K562 (cell line): Measurements from ENCODE around the gene HSD17B13. TPM values are rescaled to one million over a fixed set of nuclear protein-coding genes. Genes with fewer than 3 reads are reported as not detected.

Source experiments
- ATAC-seq: fragments of 200-7000 bp; cut with Tn5 transposase; 3 replicates; pipeline ENCODE4 v1.9.1; 2020; ENCODE audit warnings: moderate library complexity
- BruUV-seq: library from RNA; stranded (reverse); fragments of 400-500 nt; replicated peaks from 2 replicates; lab custom pipeline; 2021; lab: Mats Ljungman, UMichigan
- CTCF ChIA-PET: fragments of 300-600 bp; formaldehyde crosslinking; extraction: SDS; loops from one replicate; lab custom pipeline; 2021; ENCODE audit warnings: low intra/inter-chr PET ratio; lab: Yijun Ruan, JAX
- POLR2A ChIA-PET: fragments of 300-600, 350-650 bp; sonication (Branson Sonifier 250); formaldehyde crosslinking; extraction: SDS; loops from one replicate; lab custom pipeline; 2021; ENCODE audit warnings: antibody characterized with exemption, inconsistent platforms; lab: Yijun Ruan, JAX
- DNase-seq, 4 experiments: peaks; one replicate each; pipeline versions ENCODE4 v3.0.0 to v3.0.0-alpha.2; 2011 to 2018; ENCODE audit warnings: low spot score in 3 of 4, mixed read lengths in 3 of 4; ENCODE audit errors: extremely low read depth in 1 of 4
- FAIRE-seq: peaks from 2 replicates; lab custom pipeline; 2011; peaks lifted over from hg19 to GRCh38; lab: Jason Lieb, UNC
- H2AFZ ChIP-seq: 2 replicates; pipeline ENCODE4 v1.6.0; 2011; ENCODE audit warnings: low read depth, low read length, control low read depth, inconsistent platforms
- H3K27ac ChIP-seq: fragments of 200-600 bp; 3 replicates; pipeline ENCODE4 v1.8.0; 2011; ENCODE audit warnings: low read depth, mild to moderate bottlenecking, control low read depth, inconsistent platforms, low read length, moderate library complexity, mixed read lengths; ENCODE audit errors: extremely low read depth
- H3K27me3 ChIP-seq, 2 experiments: fragments of 300-600 bp in 1 of 2; 2 replicates in 1 of 2; 3 replicates in 1 of 2; pipeline versions ENCODE4 v1.6.0 to v1.8.0; 2011; ENCODE audit warnings: inconsistent platforms in 2 of 2, low read length in 2 of 2, mild to moderate bottlenecking in 1 of 2, mixed read lengths in 1 of 2, moderate library complexity in 1 of 2; ENCODE audit not compliant: control insufficient read depth in 2 of 2, insufficient read depth in 2 of 2
- H3K36me3 ChIP-seq: fragments of 300-600 bp; 3 replicates; pipeline ENCODE4 v1.8.0; 2011; ENCODE audit warnings: mild to moderate bottlenecking, low read length, inconsistent platforms; ENCODE audit not compliant: control insufficient read depth, insufficient read depth
- H3K4me1 ChIP-seq, 2 experiments: fragments of 200-600 bp in 1 of 2; replicated peaks in 1 of 2; 2 replicates in 1 of 2; 3 replicates in 1 of 2; pipeline versions ENCODE4 v1.5.1 to v1.8.0; 2011; ENCODE audit warnings: inconsistent platforms in 2 of 2, low read length in 2 of 2, mild to moderate bottlenecking in 1 of 2, mixed read lengths in 1 of 2, moderate library complexity in 1 of 2; ENCODE audit not compliant: control insufficient read depth in 2 of 2, insufficient read depth in 2 of 2
- H3K4me2 ChIP-seq: 2 replicates; pipeline ENCODE4 v1.6.1; 2011; ENCODE audit warnings: low read length, control low read depth, inconsistent platforms, mixed read lengths; ENCODE audit not compliant: insufficient read depth
- H3K4me3 ChIP-seq: fragments of 200-600 bp; sonication (generic), shearing (Covaris generic); 2 replicates; pipeline ENCODE4 v1.5.1; 2016; ENCODE audit warnings: control low read depth, inconsistent platforms
- H3K79me2 ChIP-seq: fragments of 200-600 bp; 3 replicates; pipeline ENCODE4 v1.8.0; 2011; ENCODE audit warnings: low read length, inconsistent platforms; ENCODE audit not compliant: control insufficient read depth, insufficient read depth
- H3K9ac ChIP-seq, 2 experiments: 2 replicates each; pipeline versions ENCODE4 v1.6.0 to v1.6.1; 2011; ENCODE audit warnings: low read depth in 2 of 2, low read length in 2 of 2, control low read depth in 1 of 2, inconsistent platforms in 1 of 2, mild to moderate bottlenecking in 1 of 2, mixed read lengths in 1 of 2; ENCODE audit not compliant: insufficient read depth in 1 of 2
- H3K9me1 ChIP-seq: one replicate; pipeline ENCODE4 v1.6.0; 2011; ENCODE audit warnings: inconsistent platforms, mild to moderate bottlenecking, low read length, moderate library complexity; ENCODE audit not compliant: control insufficient read depth, insufficient read depth
- H3K9me3 ChIP-seq: replicated peaks from 2 replicates; pipeline ENCODE4 v1.5.1; 2011; ENCODE audit warnings: low read depth, low read length, inconsistent platforms; ENCODE audit not compliant: control insufficient read depth, insufficient read depth
- H4K20me1 ChIP-seq: replicated peaks from 2 replicates; pipeline ENCODE4 v1.6.1; 2011; ENCODE audit warnings: low read length, inconsistent platforms, mixed read lengths; ENCODE audit not compliant: control insufficient read depth, insufficient read depth
- BDP1 ChIP-seq: IDR thresholded peaks from 3 replicates; pipeline ENCODE4 v1.6.1; 2011; ENCODE audit not compliant: insufficient read length, insufficient read depth
- CREM ChIP-seq: IDR thresholded peaks from 2 replicates; pipeline ENCODE4 v1.6.1; 2014; ENCODE audit warnings: antibody characterized with exemption, low read depth
- HMGXB4 ChIP-seq: sonication (generic); formaldehyde crosslinking; IDR thresholded peaks from 2 replicates; pipeline ENCODE4 v1.8.1; 2023; ENCODE audit warnings: mild to moderate bottlenecking, missing genetic modification reagents
- SMC3 ChIP-seq: conservative IDR thresholded peaks from 2 replicates; pipeline ENCODE4 v1.6.1; 2011; ENCODE audit warnings: low read depth, low read length, improper control_type of control experiment; ENCODE audit not compliant: insufficient read depth
- ZNF143 ChIP-seq: sonication (generic); formaldehyde crosslinking; IDR thresholded peaks from 2 replicates; pipeline ENCODE4 v1.9.0; 2022; ENCODE audit warnings: mild to moderate bottlenecking, missing genetic modification reagents
- WGBS: fragments of 100-300 bp; shearing (Covaris generic); methylation state at CpG from one replicate; pipeline ENCODE4 v1.1.6; 2016; ENCODE audit warnings: low coverage, mixed read lengths; ENCODE audit not compliant: insufficient coverage; ENCODE audit errors: missing lambda C conversion rate; 5-methylcytosine and 5-hydroxymethylcytosine counted together
- in situ Hi-C: fragments of 300-500 bp; cut with MboI; formaldehyde crosslinking; loops from 4 replicates; pipeline ENCODE4 v1.15.0; 2018; ENCODE audit warnings: inconsistent platforms, mixed read lengths
- intact Hi-C: fragments of 100-400 bp; cut with micrococcal nuclease; formaldehyde crosslinking; loops from 2 replicates; pipeline ENCODE4 v1.14.2; 2022
- polyA plus RNA-seq, 8 experiments: library from polyadenylated mRNA; depleted of rRNA in 4 of 8; stranded (reverse) in 5 of 8; unstranded in 3 of 8; fragments of >200 nt; fragmentation: Nextera tagmentation in 2 of 8; fragmentation: Illumina TruSeq in 1 of 8; extraction: Ambion mirVana in 2 of 8; extraction: Trizol in 1 of 8; gene quantifications; 2 replicates each; pipeline versions ENCODE4 v1.2.1 to v1.2.3, GENCODE V29; 2011 to 2014; ENCODE audit warnings: inconsistent platforms in 1 of 8, missing spikeins in 1 of 8
- total RNA-seq, 7 experiments: library from RNA; depleted of rRNA in 6 of 7; stranded (reverse); fragments of >200 nt in 6 of 7; fragmentation: Illumina TruSeq in 2 of 7; extraction: Trizol in 2 of 7; gene quantifications; 2 replicates each; pipeline versions ENCODE4 v1.2.1 to v1.2.3, GENCODE V29; 2011 to 2021; ENCODE audit warnings: low replicate concordance in 1 of 7
- TF ChIP-seq, protein P1 (sequence below): fragments of 450-650 bp; conservative IDR thresholded peaks from 2 replicates; pipeline ENCODE4 v1.6.1; 2016; ENCODE audit warnings: missing genetic modification characterization, low read depth, mild to moderate bottlenecking, missing compliant biosample characterization, moderate library complexity
- TF ChIP-seq, protein P2 (sequence below): fragments of 150-350 bp; IDR thresholded peaks from 2 replicates; pipeline ENCODE4 v1.6.1; 2014; ENCODE audit warnings: low read depth, mild to moderate bottlenecking, low read length, borderline replicate concordance
- TF ChIP-seq, protein P3 (sequence below): fragments of 450-650 bp; IDR thresholded peaks from 2 replicates; pipeline ENCODE4 v1.6.1; 2017; ENCODE audit warnings: antibody characterized with exemption

Gene HSD17B13
- total and polyA plus RNA-seq, 9 of the 15 experiments (the other 6 are each of a cell fraction or from before 2014, with no cell fraction given), result 0.05 to 0.36 (median 0.29) TPM

DNA sequence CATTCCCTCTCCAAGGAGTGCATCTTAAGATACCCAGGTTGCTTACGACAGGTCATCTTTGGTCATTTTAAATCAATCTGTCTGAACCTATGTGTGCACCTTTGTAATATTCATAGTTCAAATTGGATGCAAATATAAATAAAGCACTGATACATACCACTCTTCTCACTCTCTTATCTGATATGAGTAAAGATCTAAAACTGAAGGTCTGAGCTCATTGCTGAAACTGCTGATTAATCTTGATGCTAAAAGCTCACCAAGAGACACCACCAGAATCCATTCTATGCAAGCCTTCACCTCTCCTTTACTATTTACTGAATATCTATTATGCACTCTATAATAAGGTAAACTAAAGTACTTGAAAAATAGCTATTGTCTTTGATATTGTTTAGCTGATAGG lies 16.6 kb downstream of the HSD17B13 start:
- in situ Hi-C loops, result no loop called here
- Histone ChIP-seq H3K36me3 (no peaks in the 10 kb centered on the region), H4K20me1 (no peaks in the 10 kb centered on the region), H3K9me1 (no peaks in the 10 kb centered on the region), H3K4me2 (no peak overlapping the region), H3K27ac (no peak overlapping the region), H3K9ac (no peak overlapping the region), H3K27me3 (no peaks in the 10 kb centered on the region), H3K79me2 (no peaks in the 10 kb centered on the region), H3K9me3 (no peaks in the 10 kb centered on the region), H3K4me3 (no peak overlapping the region), H3K4me1 (no peaks in the 10 kb centered on the region), H2AFZ (no peak overlapping the region)
- no peak for DNase-seq
- BruUV-seq, result no TSS peak
- ChIA-PET POLR2A (no interaction called here), CTCF (interaction anchor here (0.5 kb wide), 1 partner anchor 1056 kb away, joined by 3 read pairs; no protein-coding TSS in a partner anchor)
- WGBS, result 68% methylated on average over 1 of the region's 1 CpG
- intact Hi-C loops, result no loop called here
- TF ChIP-seq, protein P1, sequence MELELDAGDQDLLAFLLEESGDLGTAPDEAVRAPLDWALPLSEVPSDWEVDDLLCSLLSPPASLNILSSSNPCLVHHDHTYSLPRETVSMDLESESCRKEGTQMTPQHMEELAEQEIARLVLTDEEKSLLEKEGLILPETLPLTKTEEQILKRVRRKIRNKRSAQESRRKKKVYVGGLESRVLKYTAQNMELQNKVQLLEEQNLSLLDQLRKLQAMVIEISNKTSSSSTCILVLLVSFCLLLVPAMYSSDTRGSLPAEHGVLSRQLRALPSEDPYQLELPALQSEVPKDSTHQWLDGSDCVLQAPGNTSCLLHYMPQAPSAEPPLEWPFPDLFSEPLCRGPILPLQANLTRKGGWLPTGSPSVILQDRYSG (tag), result no peak
- TF ChIP-seq ZNF143 (CRISPR knock-in tag), result no peak
- TF ChIP-seq SMC3, result no peak
- TF ChIP-seq HMGXB4 (CRISPR knock-in tag), result no peak
- no peak for TF ChIP-seq CREM
- TF ChIP-seq BDP1, result no peak
- TF ChIP-seq, protein P2, sequence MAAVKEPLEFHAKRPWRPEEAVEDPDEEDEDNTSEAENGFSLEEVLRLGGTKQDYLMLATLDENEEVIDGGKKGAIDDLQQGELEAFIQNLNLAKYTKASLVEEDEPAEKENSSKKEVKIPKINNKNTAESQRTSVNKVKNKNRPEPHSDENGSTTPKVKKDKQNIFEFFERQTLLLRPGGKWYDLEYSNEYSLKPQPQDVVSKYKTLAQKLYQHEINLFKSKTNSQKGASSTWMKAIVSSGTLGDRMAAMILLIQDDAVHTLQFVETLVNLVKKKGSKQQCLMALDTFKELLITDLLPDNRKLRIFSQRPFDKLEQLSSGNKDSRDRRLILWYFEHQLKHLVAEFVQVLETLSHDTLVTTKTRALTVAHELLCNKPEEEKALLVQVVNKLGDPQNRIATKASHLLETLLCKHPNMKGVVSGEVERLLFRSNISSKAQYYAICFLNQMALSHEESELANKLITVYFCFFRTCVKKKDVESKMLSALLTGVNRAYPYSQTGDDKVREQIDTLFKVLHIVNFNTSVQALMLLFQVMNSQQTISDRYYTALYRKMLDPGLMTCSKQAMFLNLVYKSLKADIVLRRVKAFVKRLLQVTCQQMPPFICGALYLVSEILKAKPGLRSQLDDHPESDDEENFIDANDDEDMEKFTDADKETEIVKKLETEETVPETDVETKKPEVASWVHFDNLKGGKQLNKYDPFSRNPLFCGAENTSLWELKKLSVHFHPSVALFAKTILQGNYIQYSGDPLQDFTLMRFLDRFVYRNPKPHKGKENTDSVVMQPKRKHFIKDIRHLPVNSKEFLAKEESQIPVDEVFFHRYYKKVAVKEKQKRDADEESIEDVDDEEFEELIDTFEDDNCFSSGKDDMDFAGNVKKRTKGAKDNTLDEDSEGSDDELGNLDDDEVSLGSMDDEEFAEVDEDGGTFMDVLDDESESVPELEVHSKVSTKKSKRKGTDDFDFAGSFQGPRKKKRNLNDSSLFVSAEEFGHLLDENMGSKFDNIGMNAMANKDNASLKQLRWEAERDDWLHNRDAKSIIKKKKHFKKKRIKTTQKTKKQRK, result no peak
- TF ChIP-seq, protein P3, sequence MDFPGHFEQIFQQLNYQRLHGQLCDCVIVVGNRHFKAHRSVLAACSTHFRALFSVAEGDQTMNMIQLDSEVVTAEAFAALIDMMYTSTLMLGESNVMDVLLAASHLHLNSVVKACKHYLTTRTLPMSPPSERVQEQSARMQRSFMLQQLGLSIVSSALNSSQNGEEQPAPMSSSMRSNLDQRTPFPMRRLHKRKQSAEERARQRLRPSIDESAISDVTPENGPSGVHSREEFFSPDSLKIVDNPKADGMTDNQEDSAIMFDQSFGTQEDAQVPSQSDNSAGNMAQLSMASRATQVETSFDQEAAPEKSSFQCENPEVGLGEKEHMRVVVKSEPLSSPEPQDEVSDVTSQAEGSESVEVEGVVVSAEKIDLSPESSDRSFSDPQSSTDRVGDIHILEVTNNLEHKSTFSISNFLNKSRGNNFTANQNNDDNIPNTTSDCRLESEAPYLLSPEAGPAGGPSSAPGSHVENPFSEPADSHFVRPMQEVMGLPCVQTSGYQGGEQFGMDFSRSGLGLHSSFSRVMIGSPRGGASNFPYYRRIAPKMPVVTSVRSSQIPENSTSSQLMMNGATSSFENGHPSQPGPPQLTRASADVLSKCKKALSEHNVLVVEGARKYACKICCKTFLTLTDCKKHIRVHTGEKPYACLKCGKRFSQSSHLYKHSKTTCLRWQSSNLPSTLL, result no peak
- ATAC-seq, result no peak
- FAIRE-seq, result no peak
